Hippocampal formation (tissue), 2 donors: ENCODE data around the gene INVS.
A peak's percentile ranks its signal among the peaks of the same experiment; 100 is the strongest.
"Not testable (repeated sequence)": the region's sequence is repeated elsewhere in the genome, so short reads cannot be mapped to it uniquely, and the experiment has no call there.

ENCODE experiments used
- DNase-seq, 2 donors: peaks; one replicate each; lab custom pipeline; 2025; lab: John Stamatoyannopoulos, UW

The INVS gene

GRCh38 chr9:100196215-100196614 is 97.2 kb downstream of the INVS start:
- no peak for DNase-seq

GRCh38 chr9:100196828-100197227 is 97.8 kb downstream of the INVS start:
- DNase-seq = no peak

GRCh38 chr9:100197553-100197952 is 98.5 kb downstream of the INVS start:
- DNase-seq = no peak

GRCh38 chr9:100202806-100203205 is 103.8 kb downstream of the INVS start:
- DNase-seq = no peak

GRCh38 chr9:100204796-100205195 is 105.8 kb downstream of the INVS start:
- DNase-seq = no peak

- DNase-seq = no peak
These were observed 107.9 kb downstream of the INVS start for GRCh38 chr9:100206899-100207298.

- no peak for DNase-seq
These were observed 109.6 kb downstream of the INVS start for GRCh38 chr9:100208673-100209072.

GRCh38 chr9:100211476-100211875 is 112.4 kb downstream of the INVS start:
- peak in 1 of 2 donors; percentile 7 for DNase-seq

- DNase-seq = no peak
These were observed 114.9 kb downstream of the INVS start for GRCh38 chr9:100213730-100214477.

- DNase-seq = peak in 1 of 2 donors; percentile 28
These were observed 117.2 kb downstream of the INVS start for GRCh38 chr9:100216178-100216787.

- DNase-seq = no peak
These were observed 118.5 kb downstream of the INVS start for GRCh38 chr9:100217536-100217935.

- no peak for DNase-seq
These were observed 120.3 kb downstream of the INVS start for GRCh38 chr9:100219347-100219746.

- no peak for DNase-seq
These were observed 121.9 kb downstream of the INVS start for GRCh38 chr9:100220936-100221335.

GRCh38 chr9:100221538-100221937 is 122.5 kb downstream of the INVS start:
- DNase-seq = no peak

GRCh38 chr9:100222674-100223073 is 123.6 kb downstream of the INVS start:
- DNase-seq = peak in 1 of 2 donors; percentile 18

GRCh38 chr9:100227636-100228035 is 128.6 kb downstream of the INVS start:
- DNase-seq = no peak

GRCh38 chr9:100228352-100228869 is 129.4 kb downstream of the INVS start:
- DNase-seq = no peak

GRCh38 chr9:100229136-100229535 is 130.1 kb downstream of the INVS start:
- no peak for DNase-seq

- no peak for DNase-seq
These were observed 130.5 kb downstream of the INVS start for GRCh38 chr9:100229561-100229960.

- DNase-seq = not testable (repeated sequence)
These were observed 137.9 kb downstream of the INVS start for GRCh38 chr9:100236986-100237385.

GRCh38 chr9:100240512-100240911 is 141.5 kb downstream of the INVS start:
- no peak for DNase-seq

GRCh38 chr9:100267211-100267610 is 168.2 kb downstream of the INVS start:
- DNase-seq = no peak

- DNase-seq = no peak
These were observed 169.2 kb downstream of the INVS start for GRCh38 chr9:100268271-100268670.
